H1 (cell line): Measurements from ENCODE around the gene P2RX2. TPM values are rescaled to one million over a fixed set of nuclear protein-coding genes. Genes with fewer than 3 reads are reported as not detected.

Experiments used
- CBX5 ChIP-seq: fragments of 300-800, 300-1000 bp; sonication (generic); IDR thresholded peaks from 2 replicates; pipeline ENCODE4 v1.7.1; 2016; ENCODE audit warnings: antibody characterized with exemption, low read length, low read depth
- CHD2 ChIP-seq: IDR thresholded peaks from 2 replicates; pipeline ENCODE4 v1.6.1; 2012; ENCODE audit warnings: low read length, improper control_type of control experiment
- CHD7 ChIP-seq: fragments of 300-600 bp; sonication (generic); IDR thresholded peaks from 2 replicates; pipeline ENCODE4 v1.7.1; 2012; ENCODE audit warnings: low read length, moderate library complexity, mild to moderate bottlenecking, inconsistent platforms; ENCODE audit not compliant: insufficient replicate concordance
- EZH2 ChIP-seq: fragments of 200-600 bp; sonication (generic); IDR thresholded peaks from 2 replicates; pipeline ENCODE4 v1.7.1; 2012; ENCODE audit warnings: low read depth, mild to moderate bottlenecking, moderate library complexity, low read length, inconsistent platforms; ENCODE audit not compliant: severe bottlenecking
- KDM1A ChIP-seq: fragments of 200-600, 300-600 bp; sonication (generic); IDR thresholded peaks from 2 replicates; pipeline ENCODE4 v1.7.1; 2016; ENCODE audit warnings: mild to moderate bottlenecking, low read length, borderline replicate concordance
- POLR2AphosphoS5 ChIP-seq: IDR thresholded peaks from 2 replicates; pipeline ENCODE4 v1.6.1; 2011; ENCODE audit warnings: low read depth, low read length
- polyA plus RNA-seq, 7 experiments: library from polyadenylated mRNA; depleted of rRNA in 3 of 7; stranded (reverse) in 5 of 7; unstranded in 2 of 7; fragments of >200 nt in 5 of 7; fragments of 200-250 nt in 2 of 7; gene quantifications; 1 replicate in 5 of 7; 2 replicates in 1 of 7; 4 replicates in 1 of 7; pipeline versions ENCODE4 v1.2.1 to v1.2.3, GENCODE V29; 2011 to 2013; ENCODE audit warnings: missing spikeins in 2 of 7, mixed read lengths in 2 of 7
- total RNA-seq: library from RNA; stranded (reverse); fragmentation: NEBNext Ultra II Directional; extraction: Animal tissue kit (Norgen Biotek cat#: 25700); gene quantifications from 2 replicates; pipeline ENCODE4 v1.2.1, GENCODE V29; 2021

Gene P2RX2
- total and polyA plus RNA-seq, 2 of the 8 experiments (the other 6 are each of a cell fraction or from before 2014, with no cell fraction given): 0.84 to 2.2 TPM

GRCh38 chr12:132606466-132606865, 12.1 kb upstream of the P2RX2 start (continued):
- no peak for TF ChIP-seq CHD7
- no peak for TF ChIP-seq CHD2
- no peak for TF ChIP-seq CBX5
- TF ChIP-seq POLR2AphosphoS5: no peak
- no peak for TF ChIP-seq EZH2
- no peak for TF ChIP-seq KDM1A
- TF ChIP-seq, all 59 proteins: peak for 0
